GM18907 (cell line): ENCODE data around the gene ANKK1.

ENCODE experiments used
- ATAC-seq: cut with Tn5 transposase; IDR thresholded peaks from one replicate; pipeline ENCODE4 v1.9.1; 2021; ENCODE audit warnings: mild to moderate bottlenecking, moderate library complexity; ENCODE audit not compliant: unreplicated experiment

Gene ANKK1

DNA sequence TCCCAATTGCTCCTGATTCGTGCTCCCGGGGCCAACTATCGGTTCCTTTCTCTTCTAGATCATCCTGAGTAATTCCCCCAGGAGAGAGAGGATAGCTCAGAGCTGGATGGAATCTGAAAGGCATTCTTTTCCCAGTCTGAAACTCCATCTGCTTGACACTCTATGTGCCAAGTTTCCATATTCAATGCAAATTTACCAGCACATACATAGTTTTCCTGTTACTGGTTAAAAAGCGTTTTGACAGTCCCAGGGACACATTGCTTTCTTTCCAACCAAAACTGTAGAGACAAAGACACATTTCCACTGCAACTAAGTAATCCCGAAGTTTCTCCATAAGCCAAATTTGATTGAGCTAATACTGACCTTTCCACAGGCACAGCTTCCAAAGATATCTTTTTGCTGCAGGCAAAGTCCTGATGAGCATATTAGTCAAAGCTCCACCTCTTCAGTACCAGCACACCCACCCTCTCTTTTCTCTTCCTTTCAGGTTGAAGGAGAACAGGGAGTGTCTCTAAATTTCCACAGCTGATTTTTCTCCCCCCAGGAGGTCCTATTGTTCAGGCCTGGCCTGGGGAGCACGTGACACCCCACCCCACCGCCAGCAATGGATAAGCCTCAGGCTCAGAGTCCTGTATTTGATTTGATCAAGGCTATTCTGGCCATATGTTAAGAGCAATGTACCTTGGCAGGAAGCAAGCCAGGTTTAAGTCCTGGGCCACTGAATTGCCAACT lies 9.7 kb upstream of the ANKK1 start:
- ATAC-seq = no peak

DNA sequence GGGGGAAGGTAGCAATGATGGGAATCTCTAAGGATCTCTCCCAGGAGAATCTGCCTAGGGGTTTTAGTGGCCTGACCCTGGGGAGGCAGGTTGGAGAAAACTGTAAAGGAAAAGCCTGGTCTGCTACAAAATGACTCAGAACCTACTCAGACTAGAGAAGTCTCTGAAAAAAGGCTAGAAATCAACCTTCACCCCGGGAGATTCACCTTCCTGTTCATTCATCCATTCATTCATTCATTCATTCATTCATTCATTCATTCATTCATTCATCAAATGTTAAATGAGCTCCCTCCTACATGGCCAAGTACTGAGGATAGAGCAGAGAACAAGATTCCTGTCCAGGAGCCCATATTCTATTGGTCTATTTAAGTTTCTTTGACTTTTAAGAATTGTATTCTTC lies 8.9 kb upstream of the ANKK1 start:
- ATAC-seq = no peak

DNA sequence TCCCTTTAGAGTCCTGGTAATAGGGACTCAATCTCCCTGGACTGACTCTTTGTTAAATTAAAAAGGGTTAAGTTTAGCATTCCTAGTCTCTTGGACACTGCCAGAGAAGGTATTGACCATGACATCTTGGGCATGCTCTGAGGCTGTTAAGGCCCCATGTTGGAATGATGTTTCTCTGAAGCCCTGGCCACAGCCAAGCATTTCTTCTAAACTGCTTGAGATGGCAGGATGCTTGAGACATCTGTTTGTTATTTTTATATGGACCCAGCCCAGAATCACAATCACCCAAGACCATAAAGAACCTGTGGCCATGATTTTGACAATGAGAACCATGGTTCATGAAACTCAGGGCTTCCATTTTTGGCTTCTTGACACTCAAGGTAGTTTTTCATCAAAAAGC lies 5.5 kb upstream of the ANKK1 start:
- no peak for ATAC-seq

DNA sequence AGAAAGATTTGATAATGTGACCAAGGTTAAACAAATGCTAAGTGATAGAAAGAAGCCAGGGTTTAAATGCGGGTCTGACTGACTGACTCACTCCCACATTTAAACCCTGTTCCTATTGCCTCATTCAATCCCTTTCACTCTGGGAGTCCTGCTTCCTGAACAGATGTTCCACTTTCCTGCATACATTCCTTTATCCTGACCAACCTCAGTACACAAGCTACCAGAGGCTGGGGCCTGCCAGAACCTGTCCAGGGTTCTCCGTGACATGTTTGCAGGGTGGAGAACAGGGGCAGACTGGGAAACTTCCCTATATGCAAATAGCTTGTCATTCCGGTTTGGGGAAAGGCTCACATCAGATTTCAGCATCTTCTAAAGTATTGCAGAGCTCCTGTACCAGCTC lies 3.0 kb upstream of the ANKK1 start:
- ATAC-seq = no peak

- ATAC-seq = no peak
Observed at GRCh38 chr11:113385749-113386148, 1.8 kb upstream of the ANKK1 start.

DNA sequence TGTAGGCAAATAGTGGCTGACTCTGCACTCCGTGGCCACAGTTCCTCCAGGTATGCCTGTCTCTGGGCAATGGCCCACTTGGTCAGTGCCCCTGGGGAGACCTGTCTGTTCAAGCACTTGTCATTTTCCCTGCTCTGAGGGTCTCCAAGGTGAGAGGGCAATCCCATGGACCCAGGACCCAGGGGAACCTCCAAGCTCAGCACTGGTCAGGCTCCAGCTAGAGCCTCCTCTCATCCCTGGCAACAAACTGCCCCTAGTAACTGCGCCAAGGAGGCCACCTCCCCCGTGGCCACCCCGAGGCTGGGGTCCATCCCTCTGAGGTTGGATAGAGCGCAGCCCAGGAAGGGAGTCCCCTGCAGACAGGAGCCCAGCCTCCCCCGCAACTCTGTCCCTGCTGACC lies 713 bp upstream of the ANKK1 start:
- ATAC-seq = no peak

DNA sequence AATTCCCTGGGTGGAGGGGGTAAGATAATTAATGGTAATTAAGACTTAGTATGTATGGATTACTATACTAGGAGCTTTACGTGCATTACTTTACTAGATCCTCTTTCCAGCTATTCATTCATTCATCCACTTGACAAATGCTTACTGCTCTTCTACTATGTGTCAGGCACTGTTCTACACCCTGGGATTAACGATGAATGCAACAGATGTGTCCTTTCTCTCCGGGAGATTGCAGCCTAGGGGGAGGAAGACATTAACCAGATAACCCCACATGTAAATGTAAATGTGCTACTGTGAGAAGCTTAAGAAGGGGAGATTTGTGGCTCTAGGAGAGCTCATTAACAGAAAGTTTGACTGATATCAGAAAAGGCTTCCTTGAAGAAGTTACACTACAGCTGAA lies 1.7 kb downstream of the ANKK1 start:
- ATAC-seq = no peak

DNA sequence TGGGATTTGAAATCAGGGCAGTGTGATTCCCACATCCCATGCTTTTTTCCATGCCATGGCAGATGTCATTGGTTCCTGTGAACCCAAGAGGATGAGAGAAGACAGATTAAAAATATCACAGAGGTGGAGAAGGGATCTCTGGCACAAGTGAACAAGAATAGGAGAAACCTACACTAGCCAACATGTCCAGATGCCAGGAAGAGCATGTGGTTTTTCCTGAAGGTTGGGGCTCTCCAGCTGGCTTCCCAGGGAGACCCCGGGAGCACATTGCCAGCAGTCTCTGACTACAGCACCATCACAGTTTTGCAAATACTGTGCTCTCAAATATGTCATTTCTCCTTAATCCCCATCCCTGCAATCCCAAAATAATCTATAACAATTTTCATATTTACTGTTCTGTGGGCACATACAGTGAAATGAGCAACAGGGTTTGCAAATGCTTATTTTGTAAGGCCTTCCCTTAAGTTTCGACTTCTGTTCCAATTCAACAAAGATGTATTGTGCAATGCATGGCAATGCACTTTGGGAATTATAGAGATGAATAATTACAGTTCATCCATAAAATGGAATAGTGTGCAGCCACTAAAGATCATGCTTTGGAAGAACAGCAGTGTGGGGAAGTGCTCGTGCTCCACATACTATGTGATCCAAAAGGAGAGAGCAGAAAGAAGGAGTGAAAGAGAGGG lies 4.8 kb downstream of the ANKK1 start:
- no peak for ATAC-seq

- ATAC-seq = no peak
Observed at GRCh38 chr11:113393501-113393985, 6.0 kb downstream of the ANKK1 start.

- no peak for ATAC-seq
Observed at GRCh38 chr11:113394919-113395318, 7.3 kb downstream of the ANKK1 start.

GRCh38 chr11:113395782-113396336 lies 8.3 kb downstream of the ANKK1 start:
- no peak for ATAC-seq

DNA sequence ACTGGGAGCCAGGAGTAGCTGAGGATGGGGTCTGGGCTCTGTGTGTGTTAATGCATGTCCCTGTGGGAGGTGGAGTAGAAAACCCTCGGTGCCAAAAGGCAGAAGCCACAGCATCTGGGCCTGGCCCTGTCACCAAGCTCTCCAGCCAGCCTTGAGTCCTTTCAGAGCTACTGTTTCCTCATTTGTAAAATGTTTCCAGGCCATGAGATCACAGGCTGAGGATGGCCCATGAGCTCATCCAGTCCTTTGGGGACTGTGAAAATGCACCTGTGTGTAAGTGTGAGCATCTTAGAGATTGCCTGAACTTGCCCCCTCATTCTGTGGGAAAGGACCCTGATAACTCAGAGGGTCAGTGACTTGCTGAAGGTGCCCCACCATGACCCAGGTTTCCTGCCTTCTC lies 9.1 kb downstream of the ANKK1 start:
- ATAC-seq = no peak

DNA sequence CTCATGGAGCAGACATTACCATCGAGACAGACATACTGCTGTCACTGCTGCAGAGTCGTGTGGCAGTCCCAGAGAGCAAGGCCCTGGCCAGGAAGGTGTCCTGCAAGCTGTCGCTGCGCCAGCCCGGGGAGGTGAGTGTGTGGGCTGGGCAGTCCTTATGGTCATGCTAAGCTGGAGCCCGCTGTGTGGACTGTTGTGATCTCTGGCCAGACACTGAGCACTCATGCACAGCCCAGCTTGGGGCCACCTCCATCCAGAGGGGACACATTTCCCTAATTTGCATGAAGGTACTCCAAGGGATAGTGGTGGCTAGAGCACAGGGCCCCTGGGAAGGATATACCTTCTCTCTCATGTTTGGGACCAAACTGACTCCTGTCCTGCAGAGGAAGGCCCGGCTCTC lies 9.6 kb downstream of the ANKK1 start:
- no peak for ATAC-seq

DNA sequence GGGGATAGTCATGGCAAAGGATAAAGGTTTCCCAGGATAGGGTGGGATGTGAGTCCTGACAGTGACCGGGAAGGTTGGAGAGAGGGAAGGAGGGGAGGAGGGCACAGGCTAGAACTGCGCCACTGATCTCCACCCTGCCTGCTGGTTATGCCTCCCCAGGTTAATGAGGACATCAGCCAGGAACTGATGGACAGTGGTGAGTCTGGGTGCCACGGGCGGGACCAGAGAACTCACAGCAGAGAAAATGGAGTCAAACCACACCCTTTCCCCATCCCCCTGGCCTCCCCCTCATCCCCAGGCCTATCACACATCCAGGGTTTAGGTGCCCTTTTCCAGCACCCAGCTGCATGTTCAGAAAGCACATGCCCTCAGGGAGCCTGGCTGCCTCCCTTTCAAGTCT lies 10.2 kb downstream of the ANKK1 start:
- no peak for ATAC-seq

GRCh38 chr11:113398669-113399430 lies 11.3 kb downstream of the ANKK1 start:
- no peak for ATAC-seq

DNA sequence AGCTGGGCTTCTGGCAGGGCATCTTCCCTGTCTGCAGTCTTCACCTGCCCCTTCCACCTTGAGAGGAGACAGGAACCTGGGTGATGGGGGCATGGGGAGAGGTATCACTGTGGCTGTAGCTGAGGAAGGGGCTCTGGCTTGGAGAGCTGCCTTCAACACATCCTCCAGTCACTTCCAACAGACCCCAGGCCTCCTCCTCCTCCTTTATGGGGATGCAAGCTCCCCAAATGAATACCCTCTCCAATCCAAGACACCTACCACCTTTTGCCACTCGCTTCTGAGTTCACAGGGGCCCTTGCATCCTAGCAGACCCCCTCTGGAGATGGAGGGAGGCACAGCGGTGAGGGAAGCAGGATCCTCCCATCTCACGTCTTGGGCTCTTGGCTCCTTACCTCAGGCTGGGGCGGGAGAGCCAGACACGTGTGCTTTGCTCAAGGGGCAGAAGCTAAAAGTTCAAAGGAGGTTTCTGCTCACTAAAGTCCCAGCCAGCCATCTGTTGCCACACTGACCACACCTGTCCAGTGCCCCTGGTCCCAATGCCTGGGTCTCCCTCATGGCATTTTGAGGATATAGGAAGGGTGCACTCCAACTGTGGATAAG lies 13.2 kb downstream of the ANKK1 start:
- no peak for ATAC-seq

DNA sequence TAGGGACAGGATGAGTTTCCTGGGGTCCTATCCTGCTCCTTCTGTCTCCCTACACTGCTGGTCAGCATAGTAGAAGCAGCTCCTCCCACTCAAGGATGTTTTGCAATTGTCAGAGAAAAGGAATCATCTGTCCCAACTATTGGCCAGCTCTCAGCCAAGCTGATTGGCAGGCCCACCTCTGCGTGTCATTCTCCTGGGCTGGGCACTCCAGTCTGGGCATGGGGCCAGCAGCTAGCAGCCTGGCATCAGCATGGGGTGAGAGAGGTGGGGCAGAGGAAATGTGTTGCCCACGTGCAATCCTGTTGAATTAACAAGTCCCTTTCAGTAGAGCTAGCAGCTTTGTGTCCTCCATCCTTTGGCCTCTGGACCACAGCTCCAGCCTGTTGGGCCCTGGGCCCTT lies 14.1 kb downstream of the ANKK1 start:
- ATAC-seq = no peak

- ATAC-seq = no peak
Observed at GRCh38 chr11:113404859-113405430, 17.4 kb downstream of the ANKK1 start.

- ATAC-seq = no peak
Observed at GRCh38 chr11:113405724-113406478, 18.3 kb downstream of the ANKK1 start.

GRCh38 chr11:113407163-113407562 lies 19.6 kb downstream of the ANKK1 start:
- no peak for ATAC-seq
